IPS DF 6.9 (cell line): ENCODE measurements around the gene C10orf71.

Experiments used
- DNase-seq: peaks from one replicate; pipeline ENCODE4 v3.0.0-alpha.2; 2013; ENCODE audit warnings: low read depth, low spot score
- H3K27ac ChIP-seq: one replicate; pipeline ENCODE4 v1.5.1; 2013; ENCODE audit warnings: low read length, control low read depth
- H3K27me3 ChIP-seq: 2 replicates; pipeline ENCODE4 v1.6.1; 2013; ENCODE audit warnings: mild to moderate bottlenecking, low read length; ENCODE audit not compliant: control insufficient read depth, insufficient read depth
- H3K36me3 ChIP-seq: 2 replicates; pipeline ENCODE4 v1.6.1; 2013; ENCODE audit warnings: low read length; ENCODE audit not compliant: control insufficient read depth, insufficient read depth
- H3K4me1 ChIP-seq: 2 replicates; pipeline ENCODE4 v1.6.1; 2013; ENCODE audit warnings: low read length; ENCODE audit not compliant: control insufficient read depth, insufficient read depth
- H3K4me3 ChIP-seq: 2 replicates; pipeline ENCODE4 v1.5.1; 2013; ENCODE audit warnings: mild to moderate bottlenecking, low read length
- H3K9me3 ChIP-seq: 2 replicates; pipeline ENCODE4 v1.6.1; 2013; ENCODE audit warnings: low read length, inconsistent platforms; ENCODE audit not compliant: control insufficient read depth, insufficient read depth
- WGBS: extraction: QIAGEN DNeasy Blood & Tissue Kit; methylation state at CpG from one replicate; pipeline ENCODE4 v1.1.7; 2013; ENCODE audit warnings: mixed read lengths, missing lambda C conversion rate; ENCODE audit not compliant: insufficient read length, insufficient coverage; 5-methylcytosine and 5-hydroxymethylcytosine counted together

The C10orf71 gene

GRCh38 chr10:49273626-49274025 is 25.3 kb upstream of the C10orf71 start:
- Histone ChIP-seq H3K27me3 (no peaks in the 10 kb centered on the region), H3K36me3 (no peaks in the 10 kb centered on the region), H3K27ac (no peak overlapping the region), H3K9me3 (no peaks in the 10 kb centered on the region), H3K4me3 (no peak overlapping the region), H3K4me1 (no peaks in the 10 kb centered on the region)
- no CpG with 5 or more reads among the region's 8 CpGs for WGBS
- no peak for DNase-seq

GRCh38 chr10:49274886-49275285 is 24.1 kb upstream of the C10orf71 start:
- Histone ChIP-seq H3K9me3 (no peaks in the 10 kb centered on the region), H3K4me1 (no peaks in the 10 kb centered on the region), H3K4me3 (no peak overlapping the region), H3K36me3 (no peaks in the 10 kb centered on the region), H3K27me3 (no peaks in the 10 kb centered on the region), H3K27ac (no peak overlapping the region)
- WGBS, result no CpG with 5 or more reads among the region's 6 CpGs
- DNase-seq, result no peak

GRCh38 chr10:49275896-49276295 is 23.1 kb upstream of the C10orf71 start:
- no peaks in the 10 kb centered on the region for H3K9me3 ChIP-seq
- DNase-seq, result no peak
- no peak overlapping the region for H3K27ac ChIP-seq
- no peaks in the 10 kb centered on the region for H3K27me3 ChIP-seq
- no peak overlapping the region for H3K4me3 ChIP-seq
- WGBS, result no CpG with 5 or more reads among the region's 4 CpGs
- H3K4me1 ChIP-seq, result no peaks in the 10 kb centered on the region
- H3K36me3 ChIP-seq, result no peaks in the 10 kb centered on the region

- no CpG with 5 or more reads among the region's 4 CpGs for WGBS
- H3K9me3 ChIP-seq, result no peaks in the 10 kb centered on the region
- H3K36me3 ChIP-seq, result no peaks in the 10 kb centered on the region
- DNase-seq, result no peak
- H3K27me3 ChIP-seq, result no peaks in the 10 kb centered on the region
- no peak overlapping the region for H3K4me3 ChIP-seq
- H3K4me1 ChIP-seq, result no peaks in the 10 kb centered on the region
- H3K27ac ChIP-seq, result no peak overlapping the region
These were observed 22.4 kb upstream of the C10orf71 start for GRCh38 chr10:49276596-49276995.

GRCh38 chr10:49277973-49278372 is 21.0 kb upstream of the C10orf71 start:
- H3K9me3 ChIP-seq, result no peaks in the 10 kb centered on the region
- no peak overlapping the region for H3K27ac ChIP-seq
- H3K4me1 ChIP-seq, result no peaks in the 10 kb centered on the region
- no peak overlapping the region for H3K4me3 ChIP-seq
- no peak for DNase-seq
- H3K27me3 ChIP-seq, result no peaks in the 10 kb centered on the region
- WGBS, result no CpG with 5 or more reads among the region's 5 CpGs
- H3K36me3 ChIP-seq, result no peaks in the 10 kb centered on the region

- DNase-seq, result no peak
- H3K27ac ChIP-seq, result no peak overlapping the region
- WGBS, result no CpG with 5 or more reads among the region's 7 CpGs
- H3K4me3 ChIP-seq, result no peak overlapping the region
- no peaks in the 10 kb centered on the region for H3K36me3 ChIP-seq
- H3K4me1 ChIP-seq, result no peaks in the 10 kb centered on the region
- H3K9me3 ChIP-seq, result no peaks in the 10 kb centered on the region
- H3K27me3 ChIP-seq, result no peaks in the 10 kb centered on the region
These were observed 20.4 kb upstream of the C10orf71 start for GRCh38 chr10:49278497-49278981.

GRCh38 chr10:49279015-49279880 is 19.7 kb upstream of the C10orf71 start:
- no peak for DNase-seq
- no peaks in the 10 kb centered on the region for H3K27me3 ChIP-seq
- H3K4me3 ChIP-seq, result no peak overlapping the region
- H3K36me3 ChIP-seq, result no peaks in the 10 kb centered on the region
- H3K4me1 ChIP-seq, result no peaks in the 10 kb centered on the region
- WGBS, result no CpG with 5 or more reads among the region's 7 CpGs
- no peak overlapping the region for H3K27ac ChIP-seq
- H3K9me3 ChIP-seq, result no peaks in the 10 kb centered on the region

- Histone ChIP-seq H3K4me1 (no peaks in the 10 kb centered on the region), H3K27ac (no peak overlapping the region), H3K4me3 (no peak overlapping the region), H3K27me3 (no peaks in the 10 kb centered on the region), H3K9me3 (no peaks in the 10 kb centered on the region), H3K36me3 (no peaks in the 10 kb centered on the region)
- no peak for DNase-seq
- no CpG with 5 or more reads among the region's 3 CpGs for WGBS
These were observed 19.0 kb upstream of the C10orf71 start for GRCh38 chr10:49280001-49280408.

GRCh38 chr10:49281461-49281860 is 17.5 kb upstream of the C10orf71 start:
- Histone ChIP-seq H3K27ac (no peak overlapping the region), H3K4me3 (no peak overlapping the region), H3K9me3 (no peaks in the 10 kb centered on the region), H3K36me3 (no peaks in the 10 kb centered on the region), H3K27me3 (no peaks in the 10 kb centered on the region), H3K4me1 (no peaks in the 10 kb centered on the region)
- DNase-seq, result peak; percentile 25
- no CpG with 5 or more reads among the region's 13 CpGs for WGBS

GRCh38 chr10:49282306-49282705 is 16.7 kb upstream of the C10orf71 start:
- no peak for DNase-seq
- no peak overlapping the region for H3K27ac ChIP-seq
- no peaks in the 10 kb centered on the region for H3K27me3 ChIP-seq
- WGBS, result no CpG with 5 or more reads among the region's 3 CpGs
- no peak overlapping the region for H3K4me3 ChIP-seq
- H3K9me3 ChIP-seq, result no peaks in the 10 kb centered on the region
- no peaks in the 10 kb centered on the region for H3K4me1 ChIP-seq
- H3K36me3 ChIP-seq, result no peaks in the 10 kb centered on the region

- DNase-seq, result no peak
- H3K4me1 ChIP-seq, result no peaks in the 10 kb centered on the region
- WGBS, result no CpG with 5 or more reads among the region's 12 CpGs
These were observed 16.1 kb upstream of the C10orf71 start for GRCh38 chr10:49282879-49283341.

More at GRCh38 chr10:49282879-49283341, 16.1 kb upstream of the C10orf71 start:
- Histone ChIP-seq H3K27me3 (no peaks in the 10 kb centered on the region), H3K27ac (no peak overlapping the region), H3K9me3 (no peaks in the 10 kb centered on the region), H3K4me3 (no peak overlapping the region), H3K36me3 (no peaks in the 10 kb centered on the region)
